Right atrium auricular region (tissue), 2 donors: ENCODE results near the gene IL31RA. TPM values are rescaled to one million over a fixed set of nuclear protein-coding genes. Genes with fewer than 3 reads are reported as not detected.

Experiments used
- DNase-seq: peaks from one replicate; pipeline ENCODE4 v3.0.0-alpha.2; 2019; ENCODE audit warnings: low spot score
- H3K27ac ChIP-seq, 2 donors: fragments of 200-600 bp; sonication (generic); 1 replicate in 1 of 2; 2 replicates in 1 of 2; pipeline ENCODE4 v1.5.1; 2016 to 2019
- H3K27me3 ChIP-seq, 2 donors: fragments of 200-600 bp; sonication (generic); one replicate each; pipeline versions ENCODE4 v1.5.1 to v1.6.0; 2017 to 2019
- H3K36me3 ChIP-seq: fragments of 200-600 bp; sonication (generic); one replicate; pipeline ENCODE4 v1.5.1; 2016
- H3K4me1 ChIP-seq, 2 donors: fragments of 200-600 bp; sonication (generic); one replicate each; pipeline versions ENCODE4 v1.5.1 to v1.6.0; 2017 to 2019
- H3K4me3 ChIP-seq, 2 donors: fragments of 200-600 bp; sonication (generic); 1 replicate in 1 of 2; 2 replicates in 1 of 2; pipeline ENCODE4 v1.5.1; 2017 to 2019; ENCODE audit warnings: mild to moderate bottlenecking in 1 of 2, moderate library complexity in 1 of 2
- H3K9me3 ChIP-seq, 2 donors: fragments of 200-600 bp; sonication (generic); one replicate each; pipeline ENCODE4 v1.5.1; 2019
- CTCF ChIP-seq, 2 donors: fragments of 200-600 bp; sonication (generic); IDR thresholded peaks; one replicate each; pipeline ENCODE4 v1.5.1; 2019; ENCODE audit warnings: antibody characterized with exemption in 2 of 2
- total RNA-seq, 2 donors: library from RNA; depleted of rRNA; stranded (reverse); fragments of >200 nt; gene quantifications; one replicate each; pipeline ENCODE4 v1.1.0, GENCODE V29; 2016

The IL31RA gene
- total RNA-seq, 2 donors from 2014 or later, result 0.16 TPM; not detected in 1

GRCh38 chr5:55821731-55822512 lies 29.2 kb upstream of the IL31RA start:
- Histone ChIP-seq H3K4me1 (peaks cover 0 to 10% of the 10 kb centered on the region in 2 donors), H3K27me3 (peaks cover 7 to 8% of the 10 kb centered on the region in 2 donors), H3K36me3 (no peaks in the 10 kb centered on the region), H3K4me3 (peak overlapping the region; percentile 24 to 46), H3K27ac (no peak overlapping the region), H3K9me3 (no peaks in the 10 kb centered on the region)
- no peak for DNase-seq
- TF ChIP-seq CTCF (IDR thresholded peaks at IDR 0.05), result no peak

GRCh38 chr5:55823151-55823796 lies 27.9 kb upstream of the IL31RA start:
- no peak overlapping the region for H3K4me3 ChIP-seq
- H3K27me3 ChIP-seq, result peaks cover 7 to 8% of the 10 kb centered on the region in 2 donors
- peaks cover 0 to 10% of the 10 kb centered on the region in 2 donors for H3K4me1 ChIP-seq
- H3K9me3 ChIP-seq, result no peaks in the 10 kb centered on the region
- H3K36me3 ChIP-seq, result no peaks in the 10 kb centered on the region
- no peak for TF ChIP-seq CTCF (IDR thresholded peaks at IDR 0.05)
- H3K27ac ChIP-seq, result no peak overlapping the region
- DNase-seq, result no peak

- no peak overlapping the region for H3K27ac ChIP-seq
- no peaks in the 10 kb centered on the region for H3K9me3 ChIP-seq
- H3K27me3 ChIP-seq, result no peaks in the 10 kb centered on the region
- DNase-seq, result no peak
- H3K36me3 ChIP-seq, result no peaks in the 10 kb centered on the region
- no peak overlapping the region for H3K4me3 ChIP-seq
- no peaks in the 10 kb centered on the region for H3K4me1 ChIP-seq
- no peak for TF ChIP-seq CTCF (IDR thresholded peaks at IDR 0.05)
Measured at GRCh38 chr5:55829956-55830355, 21.2 kb upstream of the IL31RA start.

- no peak for DNase-seq
- Histone ChIP-seq H3K36me3 (no peaks in the 10 kb centered on the region), H3K4me1 (no peaks in the 10 kb centered on the region), H3K27ac (no peak overlapping the region), H3K27me3 (no peaks in the 10 kb centered on the region), H3K4me3 (no peak overlapping the region), H3K9me3 (no peaks in the 10 kb centered on the region)
- TF ChIP-seq CTCF (IDR thresholded peaks at IDR 0.05), result no peak
Measured at GRCh38 chr5:55832446-55832845, 18.7 kb upstream of the IL31RA start.

- Histone ChIP-seq H3K27me3 (no peaks in the 10 kb centered on the region), H3K36me3 (no peaks in the 10 kb centered on the region), H3K9me3 (no peaks in the 10 kb centered on the region), H3K4me3 (no peak overlapping the region), H3K4me1 (no peaks in the 10 kb centered on the region), H3K27ac (no peak overlapping the region)
- DNase-seq, result no peak
- no peak for TF ChIP-seq CTCF (IDR thresholded peaks at IDR 0.05)
Measured at GRCh38 chr5:55836191-55836590, 15.0 kb upstream of the IL31RA start.
